Fibroblast of villous mesenchyme (primary cell): ENCODE measurements around the gene ST6GALNAC4. TPM values are rescaled to one million over a fixed set of nuclear protein-coding genes. Genes with fewer than 3 reads are reported as not detected.

Experiments used
- DNase-seq: peaks from one replicate; pipeline ENCODE4 v3.0.0-alpha.2; 2010; ENCODE audit warnings: low read depth
- H3K4me3 ChIP-seq: 2 replicates; pipeline ENCODE4 v1.5.1; 2011; ENCODE audit warnings: low read depth, mild to moderate bottlenecking, low read length
- CTCF ChIP-seq: IDR thresholded peaks from 2 replicates; pipeline ENCODE4 v1.5.1; 2012; ENCODE audit warnings: low read depth, mild to moderate bottlenecking, low read length; ENCODE audit not compliant: insufficient read depth
- small RNA-seq: library from RNA; depleted of rRNA; stranded (forward); fragments of <200 nt; gene quantifications from one replicate; pipeline ENCODE3, GENCODE V24; 2012
- total RNA-seq: library from RNA; depleted of rRNA; stranded (reverse); fragments of >200 nt; gene quantifications from 2 replicates; pipeline ENCODE4 v1.2.3, GENCODE V29; 2012

ST6GALNAC4 gene
- total RNA-seq, 1 donor: 34.1 TPM

- DNase-seq: no peak
- TF ChIP-seq CTCF: no peak
- H3K4me3 ChIP-seq: no peak overlapping the region
Measured at GRCh38 chr9:127865645-127866464, 51.0 kb downstream of the ST6GALNAC4 start.

- TF ChIP-seq CTCF: no peak
- no peak overlapping the region for H3K4me3 ChIP-seq
- DNase-seq: no peak
Measured at GRCh38 chr9:127863191-127863621, 53.6 kb downstream of the ST6GALNAC4 start.

GRCh38 chr9:127862075-127863011, 54.5 kb downstream of the ST6GALNAC4 start:
- DNase-seq: no peak
- H3K4me3 ChIP-seq: no peak overlapping the region

GRCh38 chr9:127860779-127861178, 56.1 kb downstream of the ST6GALNAC4 start:
- DNase-seq: no peak
- TF ChIP-seq CTCF: no peak
- H3K4me3 ChIP-seq: no peak overlapping the region

More at GRCh38 chr9:127862075-127863011, 54.5 kb downstream of the ST6GALNAC4 start:
- no peak for TF ChIP-seq CTCF

GRCh38 chr9:127860260-127860659, 56.6 kb downstream of the ST6GALNAC4 start:
- no peak for TF ChIP-seq CTCF

GRCh38 chr9:127858041-127858512, 58.8 kb downstream of the ST6GALNAC4 start:
- no peak overlapping the region for H3K4me3 ChIP-seq
- no peak for TF ChIP-seq CTCF
- no peak for DNase-seq

More at GRCh38 chr9:127860260-127860659, 56.6 kb downstream of the ST6GALNAC4 start:
- DNase-seq: no peak
- no peak overlapping the region for H3K4me3 ChIP-seq

Small RNA genes lying within 50 kb of the gene (small RNA-seq; reads per million reads assigned to genes)
- gene MIR4672: 0.75 reads per million

Other genes with a start within 250 kb of the ST6GALNAC4 start
- under 0.01 TPM in 2 replicates for gene CFAP157, start 210.1 kb downstream of the ST6GALNAC4 start, total RNA-seq
- gene PTRH1, start 201.4 kb downstream of the ST6GALNAC4 start, total RNA-seq: 11.7 and 16.4 TPM in 2 replicates
- not detected in 2 replicates for gene TTC16, start 201.0 kb downstream of the ST6GALNAC4 start, total RNA-seq
- 4.2 and 5.2 TPM in 2 replicates for gene TOR2A, start 181.7 kb downstream of the ST6GALNAC4 start, total RNA-seq
- gene SH2D3C, start 138.4 kb downstream of the ST6GALNAC4 start, total RNA-seq: 0.32 and 0.43 TPM in 2 replicates
- 37.0 and 50.1 TPM in 2 replicates for gene CDK9, start 131.0 kb downstream of the ST6GALNAC4 start, total RNA-seq
- 77.7 and 93.7 TPM in 2 replicates for gene FPGS, start 114.2 kb downstream of the ST6GALNAC4 start, total RNA-seq
- 25.8 and 30.7 TPM in 2 replicates for gene ENG, start 62.4 kb downstream of the ST6GALNAC4 start, total RNA-seq
- 37.1 and 43.8 TPM in 2 replicates for gene AK1, start 39.4 kb downstream of the ST6GALNAC4 start, total RNA-seq
- gene ST6GALNAC6, start 17.4 kb downstream of the ST6GALNAC4 start, total RNA-seq: 39.9 and 44.0 TPM in 2 replicates
- gene PIP5KL1, start 13.7 kb upstream of the ST6GALNAC4 start, total RNA-seq: 2.6 and 3.5 TPM in 2 replicates
- gene DPM2, start 20.8 kb upstream of the ST6GALNAC4 start, total RNA-seq: 11.2 and 11.9 TPM in 2 replicates
- 15.5 and 16.4 TPM in 2 replicates for gene EEIG1, start 63.9 kb upstream of the ST6GALNAC4 start, total RNA-seq
- gene NAIF1, start 150.3 kb upstream of the ST6GALNAC4 start, total RNA-seq: 6.8 and 10.8 TPM in 2 replicates
- gene SLC25A25, start 151.2 kb upstream of the ST6GALNAC4 start, total RNA-seq: 36.1 and 47.5 TPM in 2 replicates
- 43.6 and 58.6 TPM in 2 replicates for gene PTGES2, start 210.7 kb upstream of the ST6GALNAC4 start, total RNA-seq
- gene LCN2, start 232.4 kb upstream of the ST6GALNAC4 start, total RNA-seq: not detected in 2 replicates
- 19.4 and 30.3 TPM in 2 replicates for gene BBLN, start 243.2 kb upstream of the ST6GALNAC4 start, total RNA-seq